Prostate gland (tissue), 2 donors: ENCODE results near the gene CACNG7.

ENCODE experiments used
- POLR2A ChIP-seq: fragments of 450-650 bp; IDR thresholded peaks from one replicate; pipeline ENCODE4 v1.6.1; 2016; ENCODE audit warnings: antibody characterized with exemption, mild to moderate bottlenecking
- POLR2AphosphoS5 ChIP-seq: sonication (generic); formaldehyde crosslinking; IDR thresholded peaks from one replicate; pipeline ENCODE4 v1.6.1; 2017; ENCODE audit warnings: antibody characterized with exemption
- TF ChIP-seq, protein P1 (sequence below), 4 experiments: fragments of 200-600 bp in 2 of 4; fragments of 450-650 bp in 2 of 4; sonication (generic) in 2 of 4; IDR thresholded peaks; 1 replicate in 3 of 4; 2 replicates in 1 of 4; pipeline ENCODE4 v1.5.1; 2016 to 2019; ENCODE audit warnings: antibody characterized with exemption in 4 of 4, mild to moderate bottlenecking in 2 of 4, moderate library complexity in 2 of 4

DNA sequence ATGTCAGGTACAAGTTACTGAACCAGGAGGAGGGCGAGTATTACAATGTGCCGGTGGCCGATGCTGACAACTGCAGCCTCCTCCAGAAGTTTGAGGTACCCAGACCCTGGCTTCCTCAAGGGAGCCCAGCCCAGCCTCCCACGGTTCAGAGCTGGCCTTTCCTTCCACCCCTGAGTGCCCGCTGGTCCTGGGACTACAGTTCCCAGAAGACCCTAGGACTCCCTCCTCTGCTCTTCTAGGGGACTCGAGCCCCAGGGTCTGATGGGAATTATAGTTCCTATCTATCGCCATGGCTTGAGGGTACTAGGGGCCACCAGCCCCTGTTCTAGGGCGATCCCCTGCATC is 16.1 kb upstream of the CACNG7 start:
- TF ChIP-seq POLR2A (no peak), POLR2AphosphoS5 (no peak)
- TF ChIP-seq, protein P1, sequence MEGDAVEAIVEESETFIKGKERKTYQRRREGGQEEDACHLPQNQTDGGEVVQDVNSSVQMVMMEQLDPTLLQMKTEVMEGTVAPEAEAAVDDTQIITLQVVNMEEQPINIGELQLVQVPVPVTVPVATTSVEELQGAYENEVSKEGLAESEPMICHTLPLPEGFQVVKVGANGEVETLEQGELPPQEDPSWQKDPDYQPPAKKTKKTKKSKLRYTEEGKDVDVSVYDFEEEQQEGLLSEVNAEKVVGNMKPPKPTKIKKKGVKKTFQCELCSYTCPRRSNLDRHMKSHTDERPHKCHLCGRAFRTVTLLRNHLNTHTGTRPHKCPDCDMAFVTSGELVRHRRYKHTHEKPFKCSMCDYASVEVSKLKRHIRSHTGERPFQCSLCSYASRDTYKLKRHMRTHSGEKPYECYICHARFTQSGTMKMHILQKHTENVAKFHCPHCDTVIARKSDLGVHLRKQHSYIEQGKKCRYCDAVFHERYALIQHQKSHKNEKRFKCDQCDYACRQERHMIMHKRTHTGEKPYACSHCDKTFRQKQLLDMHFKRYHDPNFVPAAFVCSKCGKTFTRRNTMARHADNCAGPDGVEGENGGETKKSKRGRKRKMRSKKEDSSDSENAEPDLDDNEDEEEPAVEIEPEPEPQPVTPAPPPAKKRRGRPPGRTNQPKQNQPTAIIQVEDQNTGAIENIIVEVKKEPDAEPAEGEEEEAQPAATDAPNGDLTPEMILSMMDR (IDR thresholded peaks at IDR 0.05), result no peak
